Muscle of leg (tissue), 11 donors: ENCODE data around the gene TBRG4. TPM values are rescaled to one million over a fixed set of nuclear protein-coding genes. Genes with fewer than 3 reads are reported as not detected.

ENCODE experiments used
- DNase-seq: peaks from one replicate; pipeline ENCODE4 v3.0.0; 2013
- H3K27ac ChIP-seq: one replicate; pipeline ENCODE4 v1.5.1; 2013; ENCODE audit warnings: mild to moderate bottlenecking, low read length, control low read depth
- H3K27me3 ChIP-seq: one replicate; pipeline ENCODE4 v1.6.1; 2013; ENCODE audit warnings: low read length; ENCODE audit not compliant: control insufficient read depth, insufficient read depth
- H3K36me3 ChIP-seq: one replicate; pipeline ENCODE4 v1.6.1; 2013; ENCODE audit warnings: low read length; ENCODE audit not compliant: control insufficient read depth, insufficient read depth
- H3K4me1 ChIP-seq: one replicate; pipeline ENCODE4 v1.6.1; 2013; ENCODE audit warnings: low read length; ENCODE audit not compliant: control insufficient read depth, insufficient read depth
- H3K4me3 ChIP-seq: one replicate; pipeline ENCODE4 v1.5.1; 2013; ENCODE audit warnings: low read length, control low read depth
- H3K9me3 ChIP-seq: replicated peaks from 2 replicates; pipeline ENCODE4 v1.6.1; 2013; ENCODE audit warnings: low read depth, low read length; ENCODE audit not compliant: control insufficient read depth
- WGBS: methylation state at CpG from one replicate; pipeline ENCODE4 v1.1.5; 2013; ENCODE audit warnings: missing lambda C conversion rate; ENCODE audit not compliant: insufficient coverage; 5-methylcytosine and 5-hydroxymethylcytosine counted together
- polyA plus RNA-seq, 8 donors: library from polyadenylated mRNA; unstranded; fragments of 120-200 nt; gene quantifications; one replicate each; pipeline versions ENCODE4 v1.2.1 to v1.2.3, GENCODE V29; 2013; ENCODE audit warnings: inconsistent platforms in 1 of 8, low replicate concordance in 1 of 8; ENCODE audit not compliant: insufficient read length in 8 of 8, insufficient read depth in 1 of 8
- total RNA-seq: library from RNA; stranded (reverse); fragments of 120-200 nt; gene quantifications from one replicate; pipeline ENCODE4 v1.2.4, GENCODE V29; 2013

Gene TBRG4
- total and polyA plus RNA-seq, 9 donors = 35.5 to 45.2 (median 39.6) TPM

DNA sequence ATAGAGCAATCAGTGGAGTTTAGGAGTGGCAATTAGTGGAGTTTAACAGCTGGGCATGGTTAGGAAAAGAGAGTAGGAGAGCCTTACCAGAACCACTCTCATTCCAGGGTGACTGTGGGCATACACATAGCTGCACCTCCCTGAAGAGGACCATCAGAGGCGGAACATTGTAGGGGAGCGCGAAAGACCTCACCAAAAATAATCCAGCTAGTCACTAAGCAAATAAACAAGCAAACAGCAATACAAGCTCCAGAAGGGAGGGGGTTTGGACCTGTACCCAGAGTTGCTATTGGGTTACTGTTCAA is 18.6 kb downstream of the TBRG4 start:
- H3K4me3 ChIP-seq = no peak overlapping the region
- WGBS = no CpG with 5 or more reads among the region's 3 CpGs
- H3K36me3 ChIP-seq = no peaks in the 10 kb centered on the region
- H3K27me3 ChIP-seq = peaks cover 10% of the 10 kb centered on the region
- H3K4me1 ChIP-seq = peaks cover 13% of the 10 kb centered on the region
- no peak overlapping the region for H3K27ac ChIP-seq
- DNase-seq = no peak
- H3K9me3 ChIP-seq = peaks cover 3% of the 10 kb centered on the region

DNA sequence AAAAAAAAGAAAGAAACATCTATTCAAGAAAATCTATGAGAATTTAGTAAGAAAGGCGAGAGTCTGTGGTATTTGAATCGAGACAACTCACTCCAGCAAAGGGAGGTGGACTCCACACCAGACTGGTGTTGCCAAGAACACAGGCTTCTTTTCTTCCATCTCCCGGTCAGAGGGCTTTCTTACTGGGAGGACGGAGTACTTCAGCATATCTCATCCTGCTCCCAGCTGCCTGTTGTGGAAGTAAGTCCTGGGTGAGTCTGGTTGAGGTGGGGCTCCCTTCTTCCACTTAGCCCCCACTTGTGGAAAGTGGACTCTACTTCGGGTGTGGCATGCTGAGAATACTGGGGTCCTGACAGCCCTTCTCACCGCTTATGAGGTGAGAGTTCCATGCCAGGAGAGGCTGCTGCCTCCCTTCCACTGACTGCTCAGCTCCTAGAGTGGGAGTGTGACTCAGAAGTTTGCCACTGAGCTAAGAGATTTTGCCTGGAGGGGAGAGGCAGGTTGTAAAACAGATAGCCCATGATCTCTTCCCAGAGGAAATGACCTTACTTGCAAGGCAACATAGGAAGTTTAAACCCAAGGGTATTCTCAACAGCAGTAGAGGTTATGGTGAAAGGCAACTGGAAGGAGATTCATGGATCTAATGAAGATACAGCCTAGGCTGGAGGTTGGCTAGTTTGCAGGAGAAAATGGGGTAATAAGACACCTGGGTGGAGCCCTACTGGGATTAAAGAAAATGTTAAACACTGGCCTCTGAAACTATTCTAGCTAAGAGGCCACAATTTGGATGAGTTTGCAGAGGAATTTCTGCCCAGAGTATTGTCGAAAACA is 19.2 kb downstream of the TBRG4 start:
- H3K27ac ChIP-seq = no peak overlapping the region
- H3K27me3 ChIP-seq = peaks cover 10% of the 10 kb centered on the region
- no peaks in the 10 kb centered on the region for H3K36me3 ChIP-seq
- H3K4me3 ChIP-seq = no peak overlapping the region
- DNase-seq = no peak
- 60% methylated on average over 1 of the region's 7 CpGs for WGBS
- peaks cover 16% of the 10 kb centered on the region for H3K4me1 ChIP-seq
- H3K9me3 ChIP-seq = peaks cover 3% of the 10 kb centered on the region

DNA sequence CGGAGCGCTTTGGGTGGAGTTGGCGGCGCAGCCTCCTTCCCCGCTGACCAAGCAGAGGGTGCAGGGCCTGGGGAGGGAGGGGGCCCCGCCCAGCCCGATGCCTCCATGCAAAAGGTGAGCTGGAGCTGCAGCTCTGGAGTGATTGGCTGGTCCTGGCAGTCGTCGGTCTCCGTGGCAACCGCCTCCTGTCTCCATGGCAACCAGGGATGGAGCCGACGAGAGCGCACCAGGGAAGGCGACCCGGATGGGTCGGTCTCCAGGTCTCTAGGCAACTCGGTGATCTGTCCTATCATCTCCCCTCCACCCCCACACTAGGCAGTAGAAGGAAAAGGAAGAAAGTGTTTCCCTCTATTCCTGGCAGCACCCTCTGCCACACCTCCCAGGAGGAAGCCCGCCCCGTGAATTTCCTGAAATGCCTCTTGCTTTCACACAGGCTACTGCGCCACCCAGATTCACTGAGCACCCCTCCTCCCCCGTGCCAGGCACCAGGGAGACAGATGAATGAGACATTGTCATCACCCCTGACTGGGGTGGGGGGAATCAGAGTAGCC is 22.1 kb downstream of the TBRG4 start:
- peaks cover 16% of the 10 kb centered on the region for H3K4me1 ChIP-seq
- H3K9me3 ChIP-seq = no peaks in the 10 kb centered on the region
- H3K4me3 ChIP-seq = peak overlapping the region; percentile 61
- no peaks in the 10 kb centered on the region for H3K36me3 ChIP-seq
- no peak overlapping the region for H3K27ac ChIP-seq
- H3K27me3 ChIP-seq = peaks cover 12% of the 10 kb centered on the region
- DNase-seq = peak; percentile 57
- WGBS = 0% methylated on average over 11 of the region's 22 CpGs

DNA sequence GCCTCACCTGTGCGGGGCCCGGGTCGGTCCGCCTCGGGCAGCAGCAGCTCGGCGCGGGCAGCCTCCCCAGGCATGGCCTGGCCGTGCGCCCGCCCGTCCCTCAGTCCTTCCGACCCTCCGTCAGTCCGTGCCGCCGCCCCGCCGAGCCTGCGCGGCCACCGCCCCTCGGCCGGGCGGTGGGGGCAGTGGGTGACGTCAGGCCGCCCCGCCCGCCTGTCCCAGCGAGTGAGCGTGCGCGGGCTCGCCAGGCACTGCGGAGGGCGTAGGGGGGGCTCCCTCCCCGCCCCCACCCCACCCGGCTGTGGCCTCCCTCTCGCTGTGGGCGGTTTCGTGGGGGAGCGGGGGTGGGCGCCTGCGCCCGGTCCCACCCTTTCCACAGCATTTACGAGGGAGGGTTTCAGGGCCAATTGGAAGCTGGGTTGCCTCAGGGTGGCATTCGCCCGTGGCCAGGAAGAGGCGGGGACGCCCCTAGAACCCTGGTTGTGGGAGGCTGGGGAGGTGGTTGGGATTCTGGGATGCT is 22.6 kb downstream of the TBRG4 start, which contains the start of gene NACAD:
Gene NACAD (minus strand): TSS at position 149 of the 520 bp plus-strand sequence. CDS start 75 bp downstream, at position 74.
- under 1% methylated on average over 19 of the region's 50 CpGs for WGBS

DNA sequence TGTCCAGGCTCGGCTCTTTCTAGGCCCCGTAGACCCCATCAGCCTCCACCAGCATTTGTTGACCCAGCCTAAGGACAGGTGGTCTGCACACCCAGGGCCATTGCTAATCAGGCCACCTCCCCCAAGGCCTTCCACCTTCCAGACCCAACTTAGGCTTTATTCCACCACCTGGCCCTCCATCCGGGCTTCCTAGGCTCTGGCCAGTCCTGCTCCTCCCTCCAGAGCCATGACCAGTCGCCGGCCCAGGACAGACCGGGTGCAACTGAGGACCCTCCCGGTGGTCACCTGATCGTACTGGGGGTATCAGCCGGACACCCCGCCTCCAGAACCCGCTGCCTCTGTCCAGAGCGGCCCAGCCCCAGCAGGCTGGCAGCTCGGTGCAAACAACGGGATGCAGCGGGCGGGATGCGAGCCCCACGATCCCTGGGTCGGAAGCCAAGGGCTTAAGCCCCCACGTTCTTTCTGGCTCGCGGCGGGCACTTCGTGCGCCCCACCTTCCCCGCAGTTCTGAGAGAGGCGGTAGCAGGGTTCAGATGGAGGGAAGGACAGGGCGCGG is 23.3 kb downstream of the TBRG4 start:
- DNase-seq = no peak

More for the DNA sequence above, 22.6 kb downstream of the TBRG4 start, which contains the start of gene NACAD:
- H3K27me3 ChIP-seq = peaks cover 12% of the 10 kb centered on the region
- peak within 1 kb of the TSS; percentile 61 for H3K4me3 ChIP-seq
- H3K4me1 ChIP-seq = peaks cover 16% of the 10 kb centered on the region
- H3K36me3 ChIP-seq = no peaks in the 10 kb centered on the region
- H3K27ac ChIP-seq = peak within 1 kb of the TSS; percentile 20
- DNase-seq = peak; percentile 77
- no peaks in the 10 kb centered on the region for H3K9me3 ChIP-seq

DNA sequence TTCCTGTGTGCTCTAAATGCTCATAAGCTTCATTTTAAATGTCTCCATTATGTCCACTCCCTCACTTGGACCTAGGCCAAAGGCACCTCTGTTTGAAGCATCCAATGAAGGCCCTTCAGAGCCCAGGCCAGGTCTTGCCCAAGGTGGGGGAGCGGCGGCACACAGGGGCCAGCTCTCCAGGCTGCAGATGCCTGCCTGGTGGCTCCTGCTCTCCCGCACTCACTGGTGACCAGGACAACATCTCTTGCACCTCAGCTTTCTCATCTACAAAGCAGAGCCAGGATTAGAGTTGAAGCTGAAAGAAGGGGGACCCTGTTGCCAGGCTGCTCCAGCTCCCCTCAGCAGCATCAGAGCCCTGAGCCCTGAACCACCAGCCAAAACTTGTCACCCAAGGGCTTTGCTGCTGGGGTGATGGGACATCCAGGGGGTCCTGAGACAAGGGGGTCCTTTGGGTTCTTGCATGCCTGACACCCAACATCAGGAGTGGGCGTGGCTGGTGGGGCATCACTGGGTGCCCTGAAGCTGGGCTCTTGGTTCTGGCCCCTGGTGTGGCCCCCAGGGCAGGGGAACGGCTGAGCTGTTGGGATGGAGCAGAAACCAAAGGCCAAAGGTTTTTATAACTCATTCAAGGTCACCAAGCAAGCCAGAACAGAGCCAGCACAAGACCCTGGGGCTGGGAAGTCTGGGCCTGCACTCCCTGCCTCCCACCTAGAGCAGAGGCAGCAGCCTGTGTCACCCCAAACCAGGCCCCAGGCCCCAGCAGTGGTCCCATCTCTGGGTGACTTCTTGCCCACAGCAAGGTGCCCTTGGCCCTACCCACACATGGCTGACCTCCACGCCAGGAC is 24.0 kb downstream of the TBRG4 start:
- peaks cover 16% of the 10 kb centered on the region for H3K4me1 ChIP-seq
- H3K4me3 ChIP-seq = no peak overlapping the region
- H3K27me3 ChIP-seq = peaks cover 12% of the 10 kb centered on the region
- no peak overlapping the region for H3K27ac ChIP-seq
- no peak for DNase-seq
- H3K9me3 ChIP-seq = no peaks in the 10 kb centered on the region
- H3K36me3 ChIP-seq = peaks cover 1% of the 10 kb centered on the region
- 87% methylated on average over 5 of the region's 6 CpGs for WGBS

More for the DNA sequence above, 23.3 kb downstream of the TBRG4 start:
- Histone ChIP-seq H3K36me3 (no peaks in the 10 kb centered on the region), H3K27me3 (peaks cover 12% of the 10 kb centered on the region), H3K4me1 (peaks cover 16% of the 10 kb centered on the region), H3K9me3 (no peaks in the 10 kb centered on the region), H3K27ac (peak overlapping the region; percentile 20), H3K4me3 (peak overlapping the region; percentile 61)
- 14% methylated on average over 29 of the region's 29 CpGs for WGBS

DNA sequence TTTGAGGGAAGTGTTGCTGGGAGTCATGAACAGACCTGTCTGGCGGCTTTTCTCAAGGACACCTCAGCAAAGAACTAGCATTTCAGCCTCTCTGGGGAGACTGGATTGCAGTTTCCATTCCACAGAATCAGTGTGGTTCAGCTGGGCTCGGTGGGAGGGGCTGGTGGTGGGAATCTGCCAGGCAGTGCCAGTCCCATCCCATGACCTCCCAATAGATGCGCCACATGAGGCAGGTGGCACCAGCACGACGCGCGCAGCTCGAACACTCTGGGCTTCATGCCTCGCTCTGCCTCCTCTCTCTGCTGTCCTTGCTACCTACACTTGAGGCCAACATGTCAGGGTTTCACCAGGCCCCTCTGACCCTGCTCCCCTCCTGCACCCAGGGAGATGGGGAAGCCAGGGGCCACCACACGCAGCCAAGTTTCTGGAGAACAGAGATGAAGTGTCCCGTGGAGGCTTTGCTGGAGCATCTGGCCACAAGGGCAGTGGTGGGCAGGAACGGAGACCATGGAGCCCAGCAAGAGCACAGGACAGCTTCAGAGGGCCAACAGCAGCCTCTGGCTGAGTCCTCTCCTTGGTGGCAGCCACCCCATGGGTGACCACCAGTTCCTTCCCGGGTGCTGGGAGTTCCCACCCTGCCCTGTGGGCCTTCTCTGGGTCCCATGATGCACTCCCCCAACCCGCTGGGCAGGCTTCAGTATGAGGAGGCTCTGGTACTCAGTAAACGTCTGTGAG is 25.0 kb downstream of the TBRG4 start:
- no peak for DNase-seq
- H3K36me3 ChIP-seq = peaks cover 3% of the 10 kb centered on the region
- WGBS = 79% methylated on average over 5 of the region's 15 CpGs
- no peak overlapping the region for H3K27ac ChIP-seq
- H3K27me3 ChIP-seq = peaks cover 12% of the 10 kb centered on the region
- H3K9me3 ChIP-seq = no peaks in the 10 kb centered on the region
- H3K4me3 ChIP-seq = no peak overlapping the region
- peaks cover 16% of the 10 kb centered on the region for H3K4me1 ChIP-seq

DNA sequence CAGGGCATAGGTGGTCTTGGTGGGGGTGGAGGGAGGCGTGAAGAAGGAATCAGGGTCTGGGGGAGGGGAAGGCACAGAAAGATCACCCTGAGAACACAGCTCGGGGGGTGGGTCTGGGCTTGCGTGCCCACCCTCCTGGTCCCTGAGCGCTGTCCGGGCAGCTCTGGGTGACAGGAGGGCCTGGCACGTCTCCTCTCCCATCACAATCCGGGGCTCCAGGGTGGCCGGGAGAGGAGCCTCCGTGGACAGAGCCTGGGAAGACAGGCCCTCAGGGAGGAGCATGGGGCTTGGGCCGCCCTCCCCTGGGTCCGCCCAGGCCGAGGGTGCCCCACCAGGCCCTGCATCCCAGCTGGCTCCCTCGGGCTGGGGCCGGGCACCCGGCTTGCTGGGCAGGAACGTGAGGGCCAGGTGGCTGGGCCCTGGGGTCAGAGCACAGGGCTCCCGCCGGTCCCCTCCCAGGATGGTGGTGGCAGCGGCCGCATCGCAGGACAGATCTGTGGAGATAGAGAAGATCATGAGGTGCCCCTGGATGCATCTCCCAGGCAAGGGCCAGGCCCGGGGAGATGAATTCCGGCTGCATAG is 25.8 kb downstream of the TBRG4 start:
- Histone ChIP-seq H3K4me1 (peaks cover 16% of the 10 kb centered on the region), H3K4me3 (no peak overlapping the region), H3K36me3 (peaks cover 3% of the 10 kb centered on the region), H3K9me3 (no peaks in the 10 kb centered on the region), H3K27ac (no peak overlapping the region), H3K27me3 (peaks cover 12% of the 10 kb centered on the region)
- DNase-seq = no peak
- WGBS = 85% methylated on average over 23 of the region's 23 CpGs
